Nephron (organoid): ENCODE measurements around the gene TTLL10.
"Not testable (repeated sequence)": the region's sequence is repeated elsewhere in the genome, so short reads cannot be mapped to it uniquely, and the experiment has no call there.

Source experiments
- H3K27ac Mint-ChIP-seq, 3 experiments: 2 replicates each; pipeline ENCODE4 v1.8.0; 2020; ENCODE audit warnings: mixed read lengths in 3 of 3, mild to moderate bottlenecking in 2 of 3, moderate library complexity in 1 of 3
- H3K27me3 Mint-ChIP-seq: 2 replicates; pipeline ENCODE4 v1.8.0; 2021; ENCODE audit warnings: low read depth, mild to moderate bottlenecking, moderate library complexity, mixed read lengths
- H3K36me3 Mint-ChIP-seq: 2 replicates; pipeline ENCODE4 v1.8.0; 2020; ENCODE audit warnings: low read depth, mixed read lengths
- H3K4me1 Mint-ChIP-seq: 2 replicates; pipeline ENCODE4 v1.8.0; 2020; ENCODE audit warnings: mixed read lengths
- H3K4me3 Mint-ChIP-seq, 3 experiments: 2 replicates each; pipeline ENCODE4 v1.8.0; 2020; ENCODE audit warnings: mild to moderate bottlenecking in 3 of 3, mixed read lengths in 3 of 3, moderate library complexity in 2 of 3
- H3K9me3 Mint-ChIP-seq: 2 replicates; pipeline ENCODE4 v1.8.0; 2020; ENCODE audit warnings: mixed read lengths
- TF ChIP-seq, protein P1 (sequence below), 3 experiments: fragments of 200-600 bp; sonication (generic); IDR thresholded peaks; one replicate each; pipeline ENCODE4 v1.5.0; 2021; ENCODE audit warnings: antibody characterized with exemption in 3 of 3; ENCODE audit not compliant: unreplicated experiment in 3 of 3

Gene TTLL10

DNA sequence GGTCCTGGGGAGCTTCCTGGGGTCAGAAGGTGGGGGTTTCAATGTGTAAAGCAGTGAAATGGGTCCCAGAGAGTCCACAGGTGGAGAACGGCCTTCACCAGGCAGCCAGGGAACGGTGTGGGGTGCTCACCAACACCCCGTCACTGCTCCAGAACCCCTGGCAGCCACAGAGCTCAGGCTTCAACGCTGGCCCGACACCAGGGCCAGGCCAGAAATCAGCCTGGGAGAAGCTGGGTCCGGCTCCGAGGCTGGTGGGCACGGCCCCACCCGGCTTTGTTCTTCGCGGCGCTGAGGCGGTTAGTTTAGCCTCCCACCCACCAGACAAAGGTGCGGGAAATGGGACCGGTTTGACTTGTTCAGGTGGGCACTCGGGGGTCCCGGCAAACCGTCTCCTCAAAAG is 33.0 kb upstream of the TTLL10 start:
- Mint-ChIP-seq H3K36me3 (no peaks in the 10 kb centered on the region), H3K27me3 (peaks cover 15% of the 10 kb centered on the region), H3K27ac (no peak overlapping the region), H3K9me3 (no peaks in the 10 kb centered on the region), H3K4me3 (no peak overlapping the region), H3K4me1 (peaks cover under 1% of the 10 kb centered on the region)
- TF ChIP-seq, protein P1, sequence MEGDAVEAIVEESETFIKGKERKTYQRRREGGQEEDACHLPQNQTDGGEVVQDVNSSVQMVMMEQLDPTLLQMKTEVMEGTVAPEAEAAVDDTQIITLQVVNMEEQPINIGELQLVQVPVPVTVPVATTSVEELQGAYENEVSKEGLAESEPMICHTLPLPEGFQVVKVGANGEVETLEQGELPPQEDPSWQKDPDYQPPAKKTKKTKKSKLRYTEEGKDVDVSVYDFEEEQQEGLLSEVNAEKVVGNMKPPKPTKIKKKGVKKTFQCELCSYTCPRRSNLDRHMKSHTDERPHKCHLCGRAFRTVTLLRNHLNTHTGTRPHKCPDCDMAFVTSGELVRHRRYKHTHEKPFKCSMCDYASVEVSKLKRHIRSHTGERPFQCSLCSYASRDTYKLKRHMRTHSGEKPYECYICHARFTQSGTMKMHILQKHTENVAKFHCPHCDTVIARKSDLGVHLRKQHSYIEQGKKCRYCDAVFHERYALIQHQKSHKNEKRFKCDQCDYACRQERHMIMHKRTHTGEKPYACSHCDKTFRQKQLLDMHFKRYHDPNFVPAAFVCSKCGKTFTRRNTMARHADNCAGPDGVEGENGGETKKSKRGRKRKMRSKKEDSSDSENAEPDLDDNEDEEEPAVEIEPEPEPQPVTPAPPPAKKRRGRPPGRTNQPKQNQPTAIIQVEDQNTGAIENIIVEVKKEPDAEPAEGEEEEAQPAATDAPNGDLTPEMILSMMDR (IDR thresholded peaks at IDR 0.05; ENCODE audit: unreplicated experiment in 3 of 3) = no peak

DNA sequence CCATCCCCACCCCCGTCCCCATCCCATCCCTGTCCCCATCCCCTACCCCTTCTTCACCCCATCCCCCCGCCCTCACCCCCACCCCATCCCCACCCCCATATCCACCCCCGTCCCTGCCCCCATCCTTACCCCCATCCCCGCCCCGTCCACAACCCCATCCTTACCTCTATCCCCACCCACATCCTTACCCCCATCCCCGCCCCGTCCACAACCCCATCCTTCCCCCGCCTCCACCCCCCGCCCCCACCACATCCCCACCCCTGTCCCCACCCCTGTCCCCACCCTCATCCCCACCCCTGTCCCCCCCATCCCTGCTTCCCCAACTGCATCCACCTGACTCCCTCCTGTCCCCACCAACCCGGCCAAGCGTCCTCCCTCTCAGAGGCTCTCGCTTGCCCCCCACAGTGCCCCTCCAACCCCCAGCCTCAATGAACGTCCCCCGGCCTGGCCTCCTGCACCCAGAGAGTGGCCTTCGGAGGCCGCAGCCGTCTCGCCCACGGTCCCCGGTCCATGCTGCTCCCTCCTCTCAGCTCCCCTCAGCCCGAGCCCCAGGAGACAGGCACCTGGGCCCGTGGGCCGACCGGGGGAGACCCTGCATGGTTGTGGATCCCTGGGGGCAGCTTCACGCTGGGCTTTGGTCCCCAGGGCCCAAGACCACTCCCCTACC is 32.3 kb upstream of the TTLL10 start:
- peaks cover 11% of the 10 kb centered on the region for H3K27me3 Mint-ChIP-seq
- no peaks in the 10 kb centered on the region for H3K9me3 Mint-ChIP-seq
- TF ChIP-seq, protein P1 (IDR thresholded peaks at IDR 0.05; ENCODE audit: unreplicated experiment in 3 of 3) = no peak
- H3K27ac Mint-ChIP-seq = no peak overlapping the region
- H3K4me1 Mint-ChIP-seq = no peaks in the 10 kb centered on the region
- no peaks in the 10 kb centered on the region for H3K36me3 Mint-ChIP-seq
- no peak overlapping the region for H3K4me3 Mint-ChIP-seq

DNA sequence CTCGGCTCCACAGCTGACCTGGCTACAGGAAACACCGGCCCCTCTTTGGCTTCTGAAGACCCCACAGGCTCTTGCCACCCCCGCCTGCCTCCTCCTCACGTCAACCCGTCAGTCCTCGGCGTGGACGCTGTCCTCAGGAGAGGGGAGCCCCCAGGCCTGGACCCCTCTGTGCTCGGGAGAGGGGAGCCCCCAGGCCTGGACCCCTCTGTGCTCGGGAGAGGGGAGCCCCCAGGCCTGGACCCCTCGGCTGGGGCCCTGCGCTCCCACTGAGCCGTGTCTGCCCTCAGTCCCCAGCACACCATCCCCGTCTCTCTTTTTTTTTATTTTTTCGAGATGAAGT is 31.8 kb upstream of the TTLL10 start:
- H3K36me3 Mint-ChIP-seq = no peaks in the 10 kb centered on the region
- H3K27me3 Mint-ChIP-seq = peaks cover 11% of the 10 kb centered on the region
- TF ChIP-seq, protein P1 (IDR thresholded peaks at IDR 0.05; ENCODE audit: unreplicated experiment in 3 of 3) = no peak
- H3K9me3 Mint-ChIP-seq = no peaks in the 10 kb centered on the region
- no peak overlapping the region for H3K4me3 Mint-ChIP-seq
- H3K4me1 Mint-ChIP-seq = no peaks in the 10 kb centered on the region
- no peak overlapping the region for H3K27ac Mint-ChIP-seq

DNA sequence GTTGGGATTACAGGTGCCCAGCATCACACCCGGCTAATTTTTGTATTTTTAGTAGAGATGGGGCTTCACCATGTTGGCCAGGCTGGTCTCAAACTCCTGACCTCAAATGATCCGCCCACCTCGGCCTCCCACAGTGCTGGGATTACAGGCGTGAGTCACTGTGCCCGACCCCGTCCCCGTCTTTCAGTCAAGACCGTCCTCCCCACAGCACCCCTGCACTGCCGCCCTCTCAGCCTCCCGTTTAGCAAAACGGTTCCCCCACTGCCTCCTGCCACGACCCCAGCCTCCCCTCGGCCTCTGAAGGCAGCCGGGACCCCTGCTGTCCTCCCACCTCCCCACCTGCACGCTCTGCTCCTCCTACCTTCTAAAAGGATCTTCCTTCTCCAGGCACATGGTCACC is 31.3 kb upstream of the TTLL10 start:
- H3K4me3 Mint-ChIP-seq, H3K4me1 Mint-ChIP-seq, H3K36me3 Mint-ChIP-seq, H3K9me3 Mint-ChIP-seq, H3K27me3 Mint-ChIP-seq: not testable (repeated sequence)
- peak overlapping the region in 1 of 3 experiments; percentile 26 for H3K27ac Mint-ChIP-seq

DNA sequence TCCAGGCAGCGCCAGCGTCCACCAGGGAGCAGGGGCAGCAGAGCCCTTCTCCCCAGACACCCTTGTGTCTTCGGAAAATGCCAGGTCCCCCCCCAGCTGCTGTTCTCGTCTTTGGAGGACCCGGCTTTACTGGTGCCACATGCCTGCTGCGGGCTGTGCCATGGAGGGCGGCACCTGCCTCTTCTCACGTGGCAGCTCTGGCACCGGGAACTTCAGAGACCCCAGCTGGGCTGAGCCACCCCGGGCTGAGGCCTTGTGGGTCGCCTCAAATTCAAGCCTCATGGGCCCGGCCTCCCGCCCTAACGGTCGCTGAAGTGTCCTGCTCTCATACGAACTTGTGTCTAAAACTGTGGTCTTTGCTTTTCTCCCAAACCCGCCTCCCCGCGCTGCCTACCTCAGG is 30.8 kb upstream of the TTLL10 start:
- peak overlapping the region in 1 of 3 experiments; percentile 26 for H3K27ac Mint-ChIP-seq

DNA sequence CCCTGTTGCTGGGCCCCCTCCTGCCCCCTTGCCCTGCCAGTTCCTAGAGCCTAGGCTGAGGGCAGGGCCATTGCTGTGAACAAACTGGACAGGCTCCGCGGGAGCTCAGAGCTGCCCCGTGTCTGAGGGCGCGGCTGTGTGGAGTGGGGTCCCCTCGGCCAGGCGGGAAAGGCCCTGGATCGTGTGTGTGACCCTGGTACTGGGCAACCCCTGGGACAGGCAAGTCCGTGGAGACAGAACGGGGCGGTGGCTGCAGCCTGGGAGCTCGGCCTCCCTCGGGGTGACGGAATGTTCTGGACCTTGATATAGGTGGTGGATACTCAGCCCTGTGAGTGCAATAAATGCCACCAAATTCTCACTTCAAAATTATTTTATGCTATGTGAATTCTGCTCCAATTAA is 30.0 kb upstream of the TTLL10 start:
- no peaks in the 10 kb centered on the region for H3K4me1 Mint-ChIP-seq
- no peaks in the 10 kb centered on the region for H3K36me3 Mint-ChIP-seq
- H3K4me3 Mint-ChIP-seq = no peak overlapping the region
- peak overlapping the region; percentile 39 to 55 (median 49) for H3K27ac Mint-ChIP-seq
- TF ChIP-seq, protein P1 (IDR thresholded peaks at IDR 0.05; ENCODE audit: unreplicated experiment in 3 of 3) = no peak
- H3K9me3 Mint-ChIP-seq = no peaks in the 10 kb centered on the region
- H3K27me3 Mint-ChIP-seq = peaks cover 9% of the 10 kb centered on the region

More for the DNA sequence above, 30.8 kb upstream of the TTLL10 start:
- TF ChIP-seq, protein P1 (IDR thresholded peaks at IDR 0.05; ENCODE audit: unreplicated experiment in 3 of 3) = no peak
- no peaks in the 10 kb centered on the region for H3K9me3 Mint-ChIP-seq
- H3K36me3 Mint-ChIP-seq = no peaks in the 10 kb centered on the region
- peaks cover 8% of the 10 kb centered on the region for H3K27me3 Mint-ChIP-seq
- H3K4me3 Mint-ChIP-seq = no peak overlapping the region
- H3K4me1 Mint-ChIP-seq = no peaks in the 10 kb centered on the region
